NCI-H1694 treated with DMSO at 0.1 percent for 48 hours (cell line): Measurements from ENCODE around the gene ERBB4.

Source experiments
- DNase-seq: peaks from one replicate; lab custom pipeline; 2025; lab: John Stamatoyannopoulos, UW

The ERBB4 gene

GRCh38 chr2:212083492-212083891 lies 455.1 kb downstream of the ERBB4 start:
- DNase-seq: no peak

- no peak for DNase-seq
Observed at GRCh38 chr2:212078103-212078502, 460.5 kb downstream of the ERBB4 start.

- no peak for DNase-seq
Observed at GRCh38 chr2:212076456-212076855, 462.1 kb downstream of the ERBB4 start.

- DNase-seq: no peak
Observed at GRCh38 chr2:212073360-212073759, 465.2 kb downstream of the ERBB4 start.

- no peak for DNase-seq
Observed at GRCh38 chr2:212066546-212066945, 472.1 kb downstream of the ERBB4 start.

GRCh38 chr2:212064318-212064717 lies 474.3 kb downstream of the ERBB4 start:
- no peak for DNase-seq

GRCh38 chr2:212052412-212053159 lies 486.0 kb downstream of the ERBB4 start:
- no peak for DNase-seq

- DNase-seq: no peak
Observed at GRCh38 chr2:212050871-212051270, 487.7 kb downstream of the ERBB4 start.

- DNase-seq: no peak
Observed at GRCh38 chr2:212042562-212042961, 496.0 kb downstream of the ERBB4 start.

GRCh38 chr2:212037062-212037461 lies 501.5 kb downstream of the ERBB4 start:
- no peak for DNase-seq

GRCh38 chr2:212034841-212035585 lies 503.6 kb downstream of the ERBB4 start:
- no peak for DNase-seq

- DNase-seq: no peak
Observed at GRCh38 chr2:212033888-212034287, 504.7 kb downstream of the ERBB4 start.

- no peak for DNase-seq
Observed at GRCh38 chr2:212032536-212033219, 505.9 kb downstream of the ERBB4 start.

GRCh38 chr2:212032032-212032431 lies 506.6 kb downstream of the ERBB4 start:
- no peak for DNase-seq

- DNase-seq: no peak
Observed at GRCh38 chr2:212030709-212031108, 507.9 kb downstream of the ERBB4 start.

GRCh38 chr2:212028798-212029394 lies 509.7 kb downstream of the ERBB4 start:
- no peak for DNase-seq

GRCh38 chr2:212027681-212028628 lies 510.6 kb downstream of the ERBB4 start:
- no peak for DNase-seq

- no peak for DNase-seq
Observed at GRCh38 chr2:212024040-212024439, 514.6 kb downstream of the ERBB4 start.

- no peak for DNase-seq
Observed at GRCh38 chr2:212022966-212023365, 515.6 kb downstream of the ERBB4 start.

- no peak for DNase-seq
Observed at GRCh38 chr2:212021947-212022346, 516.7 kb downstream of the ERBB4 start.

- DNase-seq: no peak
Observed at GRCh38 chr2:212015588-212015987, 523.0 kb downstream of the ERBB4 start.
